T-helper 9 cell (primary cell): Measurements from ENCODE around the gene GUCY2F.

Source experiments
- DNase-seq: peaks from one replicate; pipeline ENCODE4 v3.0.0-alpha.2; 2020

GUCY2F gene

DNA sequence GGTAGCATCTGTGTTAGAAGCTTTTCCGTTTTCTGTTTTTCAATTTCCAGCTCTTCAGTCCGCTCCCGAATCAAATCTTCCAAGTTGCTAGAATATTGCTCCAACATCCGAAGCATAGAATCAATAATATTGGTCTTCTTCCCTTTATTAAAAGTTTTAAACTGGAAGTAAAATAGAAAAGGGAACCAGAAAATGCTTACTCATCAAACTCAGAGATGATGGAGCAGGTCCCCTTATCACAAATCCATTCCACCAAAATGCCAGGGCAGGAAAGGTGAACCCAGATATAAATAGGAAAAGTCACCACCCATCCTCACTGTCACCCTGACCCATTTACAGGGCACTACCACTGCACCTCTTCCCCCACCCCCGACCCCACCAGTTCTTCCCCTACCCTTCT, 89.0 kb downstream of the GUCY2F start:
- DNase-seq: no peak

GRCh38 chrX:109390556-109390955, 91.3 kb downstream of the GUCY2F start:
- DNase-seq: no peak

DNA sequence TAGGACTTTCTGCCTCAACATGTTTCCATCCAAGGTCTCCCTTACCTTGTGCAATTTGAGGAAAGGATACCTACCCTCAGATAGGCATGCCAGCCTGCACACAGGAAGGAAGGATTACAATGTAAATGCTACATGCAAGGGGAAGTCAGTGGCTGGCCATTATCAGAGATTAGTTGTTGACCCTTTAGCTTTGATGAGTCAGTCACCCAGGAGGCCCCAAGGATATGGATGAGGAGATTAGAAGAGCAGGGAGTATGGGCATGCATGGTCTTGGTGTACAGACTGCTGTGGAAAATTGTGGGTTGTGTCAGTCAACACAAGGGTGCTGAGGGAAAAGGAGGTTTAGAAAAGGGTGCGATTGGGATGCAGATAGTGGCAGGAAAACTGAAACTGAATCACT, 92.0 kb downstream of the GUCY2F start:
- no peak for DNase-seq

- no peak for DNase-seq
Observed at GRCh38 chrX:109384699-109385098, 97.2 kb downstream of the GUCY2F start.

GRCh38 chrX:109382332-109382731, 99.6 kb downstream of the GUCY2F start:
- DNase-seq: no peak

- no peak for DNase-seq
Observed at GRCh38 chrX:109378281-109378680, 103.6 kb downstream of the GUCY2F start.

- no peak for DNase-seq
Observed at GRCh38 chrX:109374262-109374960, 107.5 kb downstream of the GUCY2F start.

- DNase-seq: no peak
Observed at GRCh38 chrX:109373468-109373867, 108.4 kb downstream of the GUCY2F start.

DNA sequence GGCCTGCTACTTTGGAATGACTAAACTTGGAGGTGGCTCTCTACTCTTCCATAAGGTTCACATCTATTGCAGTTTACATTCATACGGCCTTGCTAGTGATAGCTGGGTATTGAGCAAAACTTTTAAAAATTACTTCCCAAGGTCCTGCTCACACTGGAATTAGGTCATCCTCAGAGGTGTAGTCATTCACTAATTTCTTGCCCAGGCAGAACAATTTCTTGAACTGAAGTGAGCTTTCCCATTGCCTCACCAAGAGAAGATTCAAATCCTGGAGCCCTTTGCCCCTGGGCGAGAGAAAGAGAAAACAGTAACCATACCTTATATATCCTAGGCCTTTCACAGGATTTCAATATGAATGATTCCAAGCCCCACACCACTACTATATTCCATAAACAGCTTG, 109.2 kb downstream of the GUCY2F start:
- DNase-seq: no peak

DNA sequence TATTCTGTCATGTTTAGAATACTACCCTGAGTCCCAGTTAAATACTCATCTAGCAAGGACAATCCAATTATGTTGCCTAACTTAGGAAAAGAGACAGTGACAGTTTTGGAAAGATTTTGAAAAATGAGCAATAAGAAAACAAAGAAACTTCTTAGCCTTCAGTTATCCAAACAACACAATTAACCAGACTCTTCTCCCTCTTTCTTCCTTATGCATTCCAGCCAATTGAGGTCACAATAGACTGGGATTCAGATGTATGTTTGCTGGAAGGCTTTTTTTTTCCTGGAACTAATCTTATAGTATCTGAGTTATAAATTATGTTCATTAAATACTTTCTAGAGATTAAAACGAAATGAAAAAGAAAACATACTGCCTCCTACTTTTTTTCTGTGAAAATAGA, 109.6 kb downstream of the GUCY2F start:
- no peak for DNase-seq

GRCh38 chrX:109362101-109362500, 119.8 kb downstream of the GUCY2F start:
- DNase-seq: no peak

- no peak for DNase-seq
Observed at GRCh38 chrX:109360301-109360700, 121.6 kb downstream of the GUCY2F start.

DNA sequence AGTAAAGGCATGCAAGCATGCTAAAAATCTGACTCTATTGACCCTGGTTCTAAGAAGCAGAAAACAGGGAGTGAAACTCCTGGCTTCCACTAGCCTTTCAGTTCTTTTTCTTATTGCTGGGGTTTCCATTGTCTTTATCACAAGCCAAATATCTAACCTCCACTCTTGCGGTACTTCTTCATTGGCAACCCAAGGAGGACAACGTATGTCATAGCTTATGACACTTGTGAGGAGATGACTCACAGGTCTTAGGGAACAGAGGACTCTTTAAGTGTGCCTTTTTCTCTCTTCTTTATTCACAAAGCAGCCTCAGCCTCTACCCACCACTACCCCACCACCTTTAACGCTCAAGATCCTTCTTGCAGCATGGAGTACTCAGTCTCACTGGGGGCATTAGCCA, 124.2 kb downstream of the GUCY2F start:
- DNase-seq: no peak

GRCh38 chrX:109356684-109357083, 125.2 kb downstream of the GUCY2F start:
- no peak for DNase-seq

GRCh38 chrX:109352066-109352588, 129.8 kb downstream of the GUCY2F start:
- DNase-seq: no peak

DNA sequence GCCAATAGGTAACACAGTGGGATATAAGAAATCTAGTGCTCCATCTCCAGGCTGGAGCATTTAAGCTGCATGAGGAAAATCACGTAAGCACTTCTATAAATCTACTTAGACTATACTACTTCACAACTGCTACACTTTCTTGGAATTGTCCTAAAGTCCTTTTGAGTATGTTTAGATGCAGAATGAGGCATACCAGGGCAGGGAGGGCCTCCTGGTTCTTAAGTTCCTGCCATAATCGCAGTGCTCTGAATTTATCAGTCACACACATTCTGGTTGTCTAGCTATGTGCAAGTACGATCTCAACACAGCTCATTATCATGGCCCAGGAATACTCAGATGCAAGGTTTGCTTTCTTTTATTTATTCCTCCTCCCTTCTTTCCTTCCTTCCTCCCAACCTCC, 130.3 kb downstream of the GUCY2F start:
- no peak for DNase-seq

GRCh38 chrX:109350551-109350950, 131.3 kb downstream of the GUCY2F start:
- no peak for DNase-seq

GRCh38 chrX:109350051-109350450, 131.8 kb downstream of the GUCY2F start:
- no peak for DNase-seq

DNA sequence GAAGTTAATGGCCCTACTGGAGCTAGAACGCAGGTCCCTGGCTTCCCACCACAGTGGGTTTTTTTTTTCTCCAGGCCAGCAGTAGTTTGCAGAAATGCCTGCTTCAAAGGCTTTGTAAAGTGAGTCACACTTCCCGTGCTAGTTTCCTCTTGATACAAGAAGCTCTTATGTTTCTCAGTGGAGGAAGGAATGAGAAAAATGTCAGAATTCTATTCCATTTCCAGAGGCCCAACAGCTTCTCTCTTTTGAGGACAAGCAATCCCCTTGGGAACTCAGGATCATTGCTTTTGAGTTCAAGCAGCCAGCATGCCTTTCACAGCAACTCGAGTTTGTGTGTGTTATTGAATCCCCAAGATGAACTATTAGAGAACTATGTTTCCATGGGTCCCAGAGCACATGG, 134.3 kb downstream of the GUCY2F start:
- DNase-seq: no peak

- no peak for DNase-seq
Observed at GRCh38 chrX:109346491-109346890, 135.4 kb downstream of the GUCY2F start.

DNA sequence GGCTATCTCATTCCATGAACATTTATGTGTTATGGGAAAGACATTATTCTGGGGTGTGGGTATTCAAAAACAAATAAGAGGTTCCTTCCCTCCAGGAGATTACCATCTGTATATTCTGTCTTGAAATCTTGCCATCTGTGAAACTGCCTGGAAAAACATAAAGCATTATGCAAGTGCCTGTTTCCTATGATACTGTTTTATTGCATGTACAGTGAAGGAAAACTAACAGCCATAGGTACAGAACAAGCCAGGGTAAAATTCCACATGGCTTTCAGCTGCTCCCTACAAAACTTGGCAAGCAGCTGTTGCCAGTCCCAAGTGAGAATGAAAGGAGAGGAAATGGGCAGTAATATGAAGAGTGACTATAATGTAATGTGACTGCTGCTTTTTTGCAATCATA, 136.0 kb downstream of the GUCY2F start:
- DNase-seq: no peak

DNA sequence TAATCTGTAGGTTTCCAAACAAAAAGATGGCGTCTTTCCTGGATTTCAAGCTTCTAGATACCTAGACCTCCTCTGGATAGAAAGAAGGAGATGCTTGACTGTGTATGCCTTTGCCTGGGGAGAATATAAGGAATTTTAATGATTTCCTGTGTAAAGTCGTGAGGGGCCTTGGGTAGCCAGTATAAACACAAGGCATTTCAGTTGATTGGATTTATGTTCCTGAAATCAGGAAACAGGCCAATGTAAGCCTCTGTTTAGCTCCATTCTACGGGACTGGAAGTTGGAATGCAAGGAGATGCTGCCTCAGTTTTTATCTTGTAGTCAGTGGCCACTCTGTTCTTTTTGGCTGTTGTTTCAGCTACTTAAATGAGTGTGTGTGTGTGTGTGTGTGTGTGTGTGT, 137.2 kb downstream of the GUCY2F start:
- DNase-seq: no peak

- DNase-seq: no peak
Observed at GRCh38 chrX:109344101-109344500, 137.8 kb downstream of the GUCY2F start.

- DNase-seq: no peak
Observed at GRCh38 chrX:109343671-109344070, 138.2 kb downstream of the GUCY2F start.

- no peak for DNase-seq
Observed at GRCh38 chrX:109336141-109336540, 145.7 kb downstream of the GUCY2F start.
